Neural progenitor cell (in vitro differentiated cells): Measurements from ENCODE around the gene RUFY4. TPM values are rescaled to one million over a fixed set of nuclear protein-coding genes. Genes with fewer than 3 reads are reported as not detected.

Source experiments
- DNase-seq: peaks from one replicate; pipeline ENCODE4 v3.0.0-alpha.2; 2016; ENCODE audit warnings: low spot score
- H2AFZ ChIP-seq: fragments of 200-600 bp; sonication (generic); replicated peaks from 2 replicates; pipeline ENCODE4 v1.6.1; 2016; ENCODE audit warnings: antibody characterized with exemption
- H3F3A ChIP-seq: fragments of 200-600 bp; sonication (generic); 2 replicates; pipeline ENCODE4 v1.6.1; 2016; ENCODE audit warnings: antibody characterized with exemption, low read depth
- H3K27ac ChIP-seq: fragments of 200-600 bp; sonication (generic); 2 replicates; pipeline ENCODE4 v1.5.1; 2016; ENCODE audit warnings: mild to moderate bottlenecking
- H3K27me3 ChIP-seq: fragments of 200-600 bp; sonication (generic); 2 replicates; pipeline ENCODE4 v1.6.1; 2016; ENCODE audit warnings: mild to moderate bottlenecking, moderate library complexity
- H3K36me3 ChIP-seq: fragments of 200-600 bp; sonication (generic); 2 replicates; pipeline ENCODE4 v1.5.1; 2016
- H3K4me1 ChIP-seq: fragments of 200-600 bp; sonication (generic); 2 replicates; pipeline ENCODE4 v1.6.1; 2016; ENCODE audit warnings: mixed run types
- H3K4me2 ChIP-seq: fragments of 200-600 bp; sonication (generic); 2 replicates; pipeline ENCODE4 v1.6.1; 2016
- H3K4me3 ChIP-seq: fragments of 200-600 bp; sonication (generic); 2 replicates; pipeline ENCODE4 v1.5.1; 2016
- H3K79me2 ChIP-seq: fragments of 200-600 bp; sonication (generic); 2 replicates; pipeline ENCODE4 v1.6.1; 2016; ENCODE audit warnings: low read depth
- H3K9ac ChIP-seq: fragments of 200-600 bp; sonication (generic); 2 replicates; pipeline ENCODE4 v1.6.1; 2016
- H3K9me3 ChIP-seq: fragments of 200-600 bp; sonication (generic); 2 replicates; pipeline ENCODE4 v1.5.1; 2016; ENCODE audit warnings: low read depth
- H4K20me1 ChIP-seq: fragments of 200-600 bp; sonication (generic); 2 replicates; pipeline ENCODE4 v1.6.1; 2016; ENCODE audit warnings: low read depth
- H3K27ac Mint-ChIP-seq: 3 replicates; pipeline ENCODE4 v1.8.0; 2021; ENCODE audit warnings: mixed read lengths
- H3K27me3 Mint-ChIP-seq: 2 replicates; pipeline ENCODE4 v1.8.0; 2022; ENCODE audit warnings: low read depth, mild to moderate bottlenecking, inconsistent platforms, moderate library complexity, mixed read lengths; ENCODE audit not compliant: insufficient read depth
- H3K36me3 Mint-ChIP-seq: 3 replicates; pipeline ENCODE4 v1.8.0; 2021; ENCODE audit warnings: mixed read lengths
- H3K4me1 Mint-ChIP-seq: 3 replicates; pipeline ENCODE4 v1.8.0; 2021; ENCODE audit warnings: mixed read lengths
- H3K4me3 Mint-ChIP-seq: 3 replicates; pipeline ENCODE4 v1.8.0; 2021; ENCODE audit warnings: mild to moderate bottlenecking, moderate library complexity, mixed read lengths
- H3K9me3 Mint-ChIP-seq: 3 replicates; pipeline ENCODE4 v1.8.0; 2020; ENCODE audit warnings: mixed read lengths
- CTCF ChIP-seq: fragments of 200-600 bp; sonication (generic); IDR thresholded peaks from 2 replicates; pipeline ENCODE4 v1.5.1; 2017; ENCODE audit warnings: antibody characterized with exemption, mild to moderate bottlenecking
- EZH2 ChIP-seq: fragments of 200-600 bp; sonication (generic); IDR thresholded peaks from 2 replicates; pipeline ENCODE4 v1.6.1; 2017; ENCODE audit warnings: antibody characterized with exemption, mild to moderate bottlenecking, moderate library complexity
- EZH2phosphoT487 ChIP-seq: fragments of 200-600 bp; sonication (generic); IDR thresholded peaks from 2 replicates; pipeline ENCODE4 v1.6.1; 2017; ENCODE audit warnings: antibody characterized with exemption
- total RNA-seq: library from RNA; depleted of rRNA; stranded (reverse); fragments of >200 nt; gene quantifications from 2 replicates; pipeline ENCODE4 v1.2.3, GENCODE V29; 2015; ENCODE audit warnings: low replicate concordance

RUFY4 gene
- total RNA-seq, 1 donor from 2014 or later, result not detected

GRCh38 chr2:218077464-218078216 is 8.6 kb downstream of the RUFY4 start:
- Histone ChIP-seq H3K36me3 (no peaks in the 10 kb centered on the region), H3K27ac (no peak overlapping the region), H3K79me2 (no peaks in the 10 kb centered on the region), H3K4me1 (no peaks in the 10 kb centered on the region), H4K20me1 (no peaks in the 10 kb centered on the region), H3K27me3 (no peaks in the 10 kb centered on the region), H3F3A (no peaks in the 10 kb centered on the region), H3K9me3 (no peaks in the 10 kb centered on the region), H3K4me2 (no peak overlapping the region), H3K4me3 (no peak overlapping the region), H3K9ac (no peak overlapping the region), H2AFZ (no peak overlapping the region)
- Mint-ChIP-seq H3K36me3 (no peaks in the 10 kb centered on the region), H3K27ac (no peak overlapping the region), H3K4me3 (no peak overlapping the region), H3K27me3 (peaks cover 8% of the 10 kb centered on the region), H3K9me3 (no peaks in the 10 kb centered on the region), H3K4me1 (no peaks in the 10 kb centered on the region)
- no peak for TF ChIP-seq CTCF
- no peak for TF ChIP-seq EZH2
- no peak for TF ChIP-seq EZH2phosphoT487
- no peak for DNase-seq

- no peak overlapping the region for H3K4me2 ChIP-seq
- no peak for TF ChIP-seq EZH2phosphoT487
- H3K4me1 ChIP-seq, result no peaks in the 10 kb centered on the region
- DNase-seq, result no peak
- H3K79me2 ChIP-seq, result no peaks in the 10 kb centered on the region
- H3K4me3 Mint-ChIP-seq, result no peak overlapping the region
- peaks cover 13% of the 10 kb centered on the region for H3K27me3 Mint-ChIP-seq
- H3K36me3 ChIP-seq, result no peaks in the 10 kb centered on the region
- H3K27ac ChIP-seq, result no peak overlapping the region
- H3K9me3 ChIP-seq, result no peaks in the 10 kb centered on the region
- H3K9me3 Mint-ChIP-seq, result peaks cover 2% of the 10 kb centered on the region
- no peaks in the 10 kb centered on the region for H3F3A ChIP-seq
- H3K9ac ChIP-seq, result no peak overlapping the region
- no peaks in the 10 kb centered on the region for H3K4me1 Mint-ChIP-seq
- no peaks in the 10 kb centered on the region for H3K36me3 Mint-ChIP-seq
- H4K20me1 ChIP-seq, result no peaks in the 10 kb centered on the region
- no peak overlapping the region for H2AFZ ChIP-seq
- no peak overlapping the region for H3K27ac Mint-ChIP-seq
- no peaks in the 10 kb centered on the region for H3K27me3 ChIP-seq
- no peak overlapping the region for H3K4me3 ChIP-seq
Observed at GRCh38 chr2:218079943-218080913, 11.2 kb downstream of the RUFY4 start.

- no peaks in the 10 kb centered on the region for H3K27me3 ChIP-seq
- Mint-ChIP-seq H3K27me3 (peaks cover 11% of the 10 kb centered on the region), H3K27ac (no peak overlapping the region), H3K4me3 (no peak overlapping the region), H3K36me3 (no peaks in the 10 kb centered on the region), H3K9me3 (peaks cover 9% of the 10 kb centered on the region), H3K4me1 (no peaks in the 10 kb centered on the region)
- H3K4me3 ChIP-seq, result no peak overlapping the region
- no peaks in the 10 kb centered on the region for H3K79me2 ChIP-seq
- no peaks in the 10 kb centered on the region for H3F3A ChIP-seq
- no peaks in the 10 kb centered on the region for H3K36me3 ChIP-seq
- H3K27ac ChIP-seq, result no peak overlapping the region
- no peaks in the 10 kb centered on the region for H4K20me1 ChIP-seq
- H3K4me1 ChIP-seq, result no peaks in the 10 kb centered on the region
- DNase-seq, result no peak
- H3K9ac ChIP-seq, result no peak overlapping the region
- no peak overlapping the region for H2AFZ ChIP-seq
- peaks cover under 1% of the 10 kb centered on the region for H3K9me3 ChIP-seq
- TF ChIP-seq EZH2phosphoT487 (no peak), EZH2 (no peak), CTCF (no peak)
- H3K4me2 ChIP-seq, result no peak overlapping the region
Observed at GRCh38 chr2:218081063-218081462, 12.0 kb downstream of the RUFY4 start.
